Esophagus squamous epithelium (tissue), 4 donors: ENCODE measurements around the gene EPS15.

ENCODE experiments used
- CTCF ChIP-seq, 6 experiments: fragments of 450-650 bp in 4 of 6; fragments of 200-600 bp in 2 of 6; sonication (generic) in 2 of 6; IDR thresholded peaks; one replicate each; pipeline ENCODE4 v1.5.1; 2016 to 2019; ENCODE audit warnings: antibody characterized with exemption in 6 of 6, mild to moderate bottlenecking in 4 of 6, moderate library complexity in 4 of 6
- POLR2A ChIP-seq, 4 donors: fragments of 450-650 bp; IDR thresholded peaks; one replicate each; pipeline ENCODE4 v1.6.1; 2017; ENCODE audit warnings: antibody characterized with exemption in 4 of 4, mild to moderate bottlenecking in 4 of 4, moderate library complexity in 3 of 4

GRCh38 chr1:51312718-51313117 is 206.3 kb downstream of the EPS15 start:
- no peak for TF ChIP-seq CTCF (IDR thresholded peaks at IDR 0.05)
- no peak for TF ChIP-seq POLR2A (IDR thresholded peaks at IDR 0.05)
